ENCODE results near the gene SEL1L.
"Not testable (repeated sequence)": the region's sequence is repeated elsewhere in the genome, so short reads cannot be mapped to it uniquely, and the experiment has no call there.

- not testable (repeated sequence) for TF ChIP-seq ZFX (CRISPR knock-in tag; IDR thresholded peaks at IDR 0.05; ENCODE audit: low read depth); YEATS2 (CRISPR knock-in tag; IDR thresholded peaks at IDR 0.05; ENCODE audit: borderline replicate concordance); POLR2AphosphoS5 (IDR thresholded peaks at IDR 0.05; ENCODE audit: low read depth, low read length); ZBTB40 (IDR thresholded peaks at IDR 0.05); ZBTB40 (CRISPR knock-in tag; IDR thresholded peaks at IDR 0.05); ZNF75D (CRISPR knock-in tag; IDR thresholded peaks at IDR 0.05; ENCODE audit: borderline replicate concordance)
- TF ChIP-seq, protein P1, sequence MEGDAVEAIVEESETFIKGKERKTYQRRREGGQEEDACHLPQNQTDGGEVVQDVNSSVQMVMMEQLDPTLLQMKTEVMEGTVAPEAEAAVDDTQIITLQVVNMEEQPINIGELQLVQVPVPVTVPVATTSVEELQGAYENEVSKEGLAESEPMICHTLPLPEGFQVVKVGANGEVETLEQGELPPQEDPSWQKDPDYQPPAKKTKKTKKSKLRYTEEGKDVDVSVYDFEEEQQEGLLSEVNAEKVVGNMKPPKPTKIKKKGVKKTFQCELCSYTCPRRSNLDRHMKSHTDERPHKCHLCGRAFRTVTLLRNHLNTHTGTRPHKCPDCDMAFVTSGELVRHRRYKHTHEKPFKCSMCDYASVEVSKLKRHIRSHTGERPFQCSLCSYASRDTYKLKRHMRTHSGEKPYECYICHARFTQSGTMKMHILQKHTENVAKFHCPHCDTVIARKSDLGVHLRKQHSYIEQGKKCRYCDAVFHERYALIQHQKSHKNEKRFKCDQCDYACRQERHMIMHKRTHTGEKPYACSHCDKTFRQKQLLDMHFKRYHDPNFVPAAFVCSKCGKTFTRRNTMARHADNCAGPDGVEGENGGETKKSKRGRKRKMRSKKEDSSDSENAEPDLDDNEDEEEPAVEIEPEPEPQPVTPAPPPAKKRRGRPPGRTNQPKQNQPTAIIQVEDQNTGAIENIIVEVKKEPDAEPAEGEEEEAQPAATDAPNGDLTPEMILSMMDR (CRISPR knock-in tag; IDR thresholded peaks at IDR 0.05): not testable (repeated sequence)
- TF ChIP-seq, protein P2, sequence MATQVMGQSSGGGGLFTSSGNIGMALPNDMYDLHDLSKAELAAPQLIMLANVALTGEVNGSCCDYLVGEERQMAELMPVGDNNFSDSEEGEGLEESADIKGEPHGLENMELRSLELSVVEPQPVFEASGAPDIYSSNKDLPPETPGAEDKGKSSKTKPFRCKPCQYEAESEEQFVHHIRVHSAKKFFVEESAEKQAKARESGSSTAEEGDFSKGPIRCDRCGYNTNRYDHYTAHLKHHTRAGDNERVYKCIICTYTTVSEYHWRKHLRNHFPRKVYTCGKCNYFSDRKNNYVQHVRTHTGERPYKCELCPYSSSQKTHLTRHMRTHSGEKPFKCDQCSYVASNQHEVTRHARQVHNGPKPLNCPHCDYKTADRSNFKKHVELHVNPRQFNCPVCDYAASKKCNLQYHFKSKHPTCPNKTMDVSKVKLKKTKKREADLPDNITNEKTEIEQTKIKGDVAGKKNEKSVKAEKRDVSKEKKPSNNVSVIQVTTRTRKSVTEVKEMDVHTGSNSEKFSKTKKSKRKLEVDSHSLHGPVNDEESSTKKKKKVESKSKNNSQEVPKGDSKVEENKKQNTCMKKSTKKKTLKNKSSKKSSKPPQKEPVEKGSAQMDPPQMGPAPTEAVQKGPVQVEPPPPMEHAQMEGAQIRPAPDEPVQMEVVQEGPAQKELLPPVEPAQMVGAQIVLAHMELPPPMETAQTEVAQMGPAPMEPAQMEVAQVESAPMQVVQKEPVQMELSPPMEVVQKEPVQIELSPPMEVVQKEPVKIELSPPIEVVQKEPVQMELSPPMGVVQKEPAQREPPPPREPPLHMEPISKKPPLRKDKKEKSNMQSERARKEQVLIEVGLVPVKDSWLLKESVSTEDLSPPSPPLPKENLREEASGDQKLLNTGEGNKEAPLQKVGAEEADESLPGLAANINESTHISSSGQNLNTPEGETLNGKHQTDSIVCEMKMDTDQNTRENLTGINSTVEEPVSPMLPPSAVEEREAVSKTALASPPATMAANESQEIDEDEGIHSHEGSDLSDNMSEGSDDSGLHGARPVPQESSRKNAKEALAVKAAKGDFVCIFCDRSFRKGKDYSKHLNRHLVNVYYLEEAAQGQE (IDR thresholded peaks at IDR 0.05; ENCODE audit: borderline replicate concordance in 1 of 2, low read depth in 1 of 2, low read length in 2 of 2): not testable (repeated sequence)
Observed at GRCh38 chr14:81512826-81513225, 20.8 kb downstream of the SEL1L start.
